HepG2 (cell line): ENCODE data around the gene ARTN.

Experiments
- EED ChIP-seq: sonication (generic); formaldehyde crosslinking; IDR thresholded peaks from 2 replicates; pipeline ENCODE4 v1.5.0; 2020; ENCODE audit warnings: mild to moderate bottlenecking, missing genetic modification reagents
- EZH2 ChIP-seq: conservative IDR thresholded peaks from 2 replicates; pipeline ENCODE4 v1.6.1; 2012; ENCODE audit warnings: mild to moderate bottlenecking, low read depth, low read length, moderate library complexity
- FOSL1 ChIP-seq: sonication (generic); formaldehyde crosslinking; IDR thresholded peaks from 2 replicates; pipeline ENCODE4 v1.9.0; 2021; ENCODE audit warnings: missing genetic modification reagents, borderline replicate concordance
- GABPB1 ChIP-seq: IDR thresholded peaks from 2 replicates; pipeline ENCODE4 v1.6.1; 2016; ENCODE audit warnings: mild to moderate bottlenecking, missing genetic modification reagents, moderate library complexity, missing compliant biosample characterization
- GMEB1 ChIP-seq: sonication (generic); formaldehyde crosslinking; IDR thresholded peaks from 2 replicates; pipeline ENCODE4 v1.5.1; 2020; ENCODE audit warnings: missing genetic modification reagents, mild to moderate bottlenecking, borderline replicate concordance
- JUND ChIP-seq: sonication (generic); formaldehyde crosslinking; IDR thresholded peaks from 2 replicates; pipeline ENCODE4 v1.8.0; 2022; ENCODE audit warnings: mild to moderate bottlenecking, missing genetic modification reagents
- MTF1 ChIP-seq: sonication (generic); formaldehyde crosslinking; IDR thresholded peaks from 2 replicates; pipeline ENCODE4 v1.5.0; 2020; ENCODE audit warnings: missing genetic modification reagents
- ONECUT2 ChIP-seq: sonication (generic); formaldehyde crosslinking; IDR thresholded peaks from 2 replicates; pipeline ENCODE4 v1.4.0; 2020; ENCODE audit warnings: missing genetic modification reagents
- SMAD3 ChIP-seq: sonication (generic); formaldehyde crosslinking; IDR thresholded peaks from 2 replicates; pipeline ENCODE4 v1.4.0; 2020; ENCODE audit warnings: missing genetic modification reagents
- SMC3 ChIP-seq: IDR thresholded peaks from 2 replicates; pipeline ENCODE4 v1.6.1; 2011; ENCODE audit warnings: low read length, improper control_type of control experiment
- YEATS4 ChIP-seq: sonication (generic); formaldehyde crosslinking; IDR thresholded peaks from 2 replicates; pipeline ENCODE4 v1.4.0; 2020; ENCODE audit warnings: missing genetic modification reagents, borderline replicate concordance
- ZNF652 ChIP-seq: IDR thresholded peaks from 2 replicates; pipeline ENCODE4 v1.6.1; 2016; ENCODE audit warnings: low read depth, borderline replicate concordance
- TF ChIP-seq, protein P1 (sequence below): sonication (generic); formaldehyde crosslinking; IDR thresholded peaks from 2 replicates; pipeline ENCODE4 v1.9.0; 2022; ENCODE audit warnings: low read depth, missing genetic modification reagents

- TF ChIP-seq SMAD3 = no peak
- TF ChIP-seq YEATS4 (CRISPR knock-in tag) = no peak
- no peak for TF ChIP-seq EZH2
- TF ChIP-seq GMEB1 (CRISPR knock-in tag) = no peak
- no peak for TF ChIP-seq SMC3
- TF ChIP-seq, protein P1, sequence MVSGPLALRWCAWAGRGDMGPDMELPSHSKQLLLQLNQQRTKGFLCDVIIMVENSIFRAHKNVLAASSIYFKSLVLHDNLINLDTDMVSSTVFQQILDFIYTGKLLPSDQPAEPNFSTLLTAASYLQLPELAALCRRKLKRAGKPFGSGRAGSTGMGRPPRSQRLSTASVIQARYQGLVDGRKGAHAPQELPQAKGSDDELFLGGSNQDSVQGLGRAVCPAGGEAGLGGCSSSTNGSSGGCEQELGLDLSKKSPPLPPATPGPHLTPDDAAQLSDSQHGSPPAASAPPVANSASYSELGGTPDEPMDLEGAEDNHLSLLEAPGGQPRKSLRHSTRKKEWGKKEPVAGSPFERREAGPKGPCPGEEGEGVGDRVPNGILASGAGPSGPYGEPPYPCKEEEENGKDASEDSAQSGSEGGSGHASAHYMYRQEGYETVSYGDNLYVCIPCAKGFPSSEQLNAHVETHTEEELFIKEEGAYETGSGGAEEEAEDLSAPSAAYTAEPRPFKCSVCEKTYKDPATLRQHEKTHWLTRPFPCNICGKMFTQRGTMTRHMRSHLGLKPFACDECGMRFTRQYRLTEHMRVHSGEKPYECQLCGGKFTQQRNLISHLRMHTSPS (CRISPR knock-in tag) = no peak
- TF ChIP-seq ONECUT2 (CRISPR knock-in tag) = no peak
- TF ChIP-seq GABPB1 (CRISPR knock-in tag) = no peak
- no peak for TF ChIP-seq ZNF652 (CRISPR knock-in tag)
- no peak for TF ChIP-seq MTF1 (CRISPR knock-in tag)
- TF ChIP-seq JUND (CRISPR knock-in tag) = no peak
- no peak for TF ChIP-seq EED (CRISPR knock-in tag)
- TF ChIP-seq FOSL1 (CRISPR knock-in tag) = no peak
Observed at GRCh38 chr1:43938892-43939587, 5.4 kb downstream of the ARTN start.
